Type B pancreatic cell (in vitro differentiated cells): ENCODE data around the gene PLCL1. TPM values are rescaled to one million over a fixed set of nuclear protein-coding genes. Genes with fewer than 3 reads are reported as not detected.

ENCODE experiments used
- DNase-seq: peaks from one replicate; pipeline ENCODE4 v3.0.0; 2021; ENCODE audit warnings: mixed read lengths; ENCODE audit not compliant: unreplicated experiment; ENCODE audit errors: extremely low spot score
- H3K27ac Mint-ChIP-seq: 2 replicates; pipeline ENCODE4 v1.8.0; 2021; ENCODE audit warnings: mild to moderate bottlenecking, mixed read lengths
- H3K27me3 Mint-ChIP-seq: 2 replicates; pipeline ENCODE4 v1.8.0; 2021; ENCODE audit warnings: mixed read lengths
- H3K36me3 Mint-ChIP-seq: 2 replicates; pipeline ENCODE4 v1.8.0; 2021; ENCODE audit warnings: mixed read lengths
- H3K4me1 Mint-ChIP-seq: one replicate; pipeline ENCODE4 v1.8.0; 2021; ENCODE audit warnings: mixed read lengths; ENCODE audit not compliant: unreplicated experiment
- H3K4me3 Mint-ChIP-seq: 2 replicates; pipeline ENCODE4 v1.8.0; 2021; ENCODE audit warnings: mild to moderate bottlenecking, mixed read lengths
- H3K9me3 Mint-ChIP-seq: 2 replicates; pipeline ENCODE4 v1.8.0; 2021; ENCODE audit warnings: mixed read lengths
- CTCF ChIP-seq: fragments of 200-600 bp; sonication (generic); conservative IDR thresholded peaks from 2 replicates; pipeline ENCODE4 v1.5.0; 2021; ENCODE audit warnings: antibody characterized with exemption, mild to moderate bottlenecking
- total RNA-seq: library from RNA; stranded (reverse); gene quantifications from 2 replicates; pipeline ENCODE4 v1.2.1, GENCODE V29; 2021; ENCODE audit warnings: low replicate concordance

Gene PLCL1
- total RNA-seq, 1 donor from 2014 or later: 4.4 TPM

GRCh38 chr2:198129609-198130008 lies 325.2 kb downstream of the PLCL1 start:
- Mint-ChIP-seq H3K27me3 (peaks cover 19% of the 10 kb centered on the region), H3K4me3 (no peak overlapping the region), H3K27ac (no peak overlapping the region), H3K4me1 (no peaks in the 10 kb centered on the region), H3K36me3 (no peaks in the 10 kb centered on the region), H3K9me3 (no peaks in the 10 kb centered on the region)
- DNase-seq: no peak
- TF ChIP-seq CTCF: no peak

DNA sequence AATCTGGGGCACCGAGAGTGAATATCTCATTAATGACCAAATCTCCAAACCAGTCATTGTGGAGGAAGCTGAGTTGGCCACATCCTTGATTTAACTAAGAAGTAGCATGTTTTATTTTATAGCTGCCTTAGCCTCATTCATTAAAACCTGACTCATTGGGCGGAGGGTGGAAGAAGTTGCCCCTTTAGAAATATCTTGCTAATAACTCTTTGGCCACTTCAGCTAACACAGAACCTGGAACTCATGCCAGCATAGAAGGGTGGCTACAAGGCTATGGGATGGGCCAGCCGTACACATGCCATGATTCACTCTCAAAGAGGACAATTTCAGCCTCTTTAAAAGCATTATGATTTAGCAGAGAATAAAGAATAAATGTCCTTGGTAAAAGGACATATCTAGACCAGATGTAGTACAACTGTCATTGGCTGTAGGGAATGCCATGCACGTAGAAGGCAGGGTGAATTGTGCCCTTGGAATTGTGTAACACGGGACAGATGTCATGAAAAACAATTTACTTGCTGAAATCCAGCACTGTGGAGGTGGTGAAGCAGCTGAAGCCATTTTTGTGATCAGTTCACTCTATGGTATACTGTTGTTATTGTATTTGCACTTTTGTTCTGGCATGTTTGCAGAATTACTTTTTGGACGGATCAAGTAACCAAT lies 330.0 kb downstream of the PLCL1 start:
- no peaks in the 10 kb centered on the region for H3K36me3 Mint-ChIP-seq
- H3K27me3 Mint-ChIP-seq: peaks cover 17% of the 10 kb centered on the region
- H3K9me3 Mint-ChIP-seq: no peaks in the 10 kb centered on the region
- DNase-seq: no peak
- H3K4me1 Mint-ChIP-seq: no peaks in the 10 kb centered on the region
- TF ChIP-seq CTCF: no peak
- no peak overlapping the region for H3K27ac Mint-ChIP-seq
- no peak overlapping the region for H3K4me3 Mint-ChIP-seq

DNA sequence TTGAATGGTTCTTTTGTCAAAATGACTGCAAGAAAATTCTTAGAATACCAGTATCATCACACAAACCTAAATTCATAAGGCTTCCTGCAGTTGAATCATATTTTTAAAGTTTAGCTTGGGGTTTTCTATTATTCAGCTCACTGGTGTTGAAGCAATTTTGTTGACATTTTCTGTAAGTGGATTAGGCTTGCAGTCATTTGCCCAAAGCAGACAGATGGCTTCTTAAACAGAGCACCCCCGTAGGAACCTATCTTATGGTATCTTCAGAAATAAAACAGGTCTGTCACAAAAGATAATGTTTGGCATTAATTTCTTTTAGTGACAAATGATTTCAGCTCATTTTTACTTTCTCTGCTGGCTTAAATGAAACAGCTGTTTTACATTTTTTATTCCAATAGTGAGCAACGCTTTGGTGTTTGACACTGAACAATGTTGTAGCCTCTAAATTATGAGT lies 331.1 kb downstream of the PLCL1 start:
- Mint-ChIP-seq H3K27me3 (peaks cover 10% of the 10 kb centered on the region), H3K4me1 (no peaks in the 10 kb centered on the region), H3K4me3 (no peak overlapping the region), H3K9me3 (no peaks in the 10 kb centered on the region), H3K36me3 (no peaks in the 10 kb centered on the region), H3K27ac (no peak overlapping the region)
- TF ChIP-seq CTCF: no peak
- no peak for DNase-seq

- DNase-seq: no peak
- Mint-ChIP-seq H3K4me3 (no peak overlapping the region), H3K27me3 (peaks cover 4% of the 10 kb centered on the region), H3K36me3 (no peaks in the 10 kb centered on the region), H3K9me3 (no peaks in the 10 kb centered on the region), H3K27ac (no peak overlapping the region), H3K4me1 (no peaks in the 10 kb centered on the region)
- no peak for TF ChIP-seq CTCF
Measured at GRCh38 chr2:198136142-198136541, 331.7 kb downstream of the PLCL1 start.

DNA sequence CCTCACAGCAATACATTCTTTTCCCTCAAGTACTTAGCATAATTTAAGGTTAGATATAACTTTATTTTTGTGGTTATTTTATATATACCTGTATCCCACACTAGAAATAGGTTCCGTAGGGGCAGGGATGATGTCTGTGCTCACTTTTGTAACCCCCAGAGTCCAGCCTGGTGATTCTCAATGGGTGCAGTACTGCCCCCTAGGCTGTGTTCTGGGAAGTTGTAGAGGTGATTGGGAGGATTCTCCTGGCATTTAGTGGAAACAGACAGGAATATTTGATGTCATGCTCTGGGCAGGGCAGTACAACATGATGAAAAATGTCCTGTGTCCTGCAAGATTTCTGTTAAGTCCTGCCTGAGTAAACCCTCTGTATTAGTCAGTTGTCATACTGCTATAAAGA lies 333.3 kb downstream of the PLCL1 start:
- TF ChIP-seq CTCF: peak; percentile 34
- Mint-ChIP-seq H3K36me3 (no peaks in the 10 kb centered on the region), H3K27me3 (no peaks in the 10 kb centered on the region), H3K27ac (no peak overlapping the region), H3K4me1 (no peaks in the 10 kb centered on the region), H3K4me3 (no peak overlapping the region), H3K9me3 (no peaks in the 10 kb centered on the region)
- DNase-seq: no peak
